ENCODE measurements around the gene TICAM2. TPM values are rescaled to one million over a fixed set of nuclear protein-coding genes. Genes with fewer than 3 reads are reported as not detected.

Gene TICAM2
- total RNA-seq, 2 experiments from 2014 or later: 0.30 to 0.50 TPM

DNA sequence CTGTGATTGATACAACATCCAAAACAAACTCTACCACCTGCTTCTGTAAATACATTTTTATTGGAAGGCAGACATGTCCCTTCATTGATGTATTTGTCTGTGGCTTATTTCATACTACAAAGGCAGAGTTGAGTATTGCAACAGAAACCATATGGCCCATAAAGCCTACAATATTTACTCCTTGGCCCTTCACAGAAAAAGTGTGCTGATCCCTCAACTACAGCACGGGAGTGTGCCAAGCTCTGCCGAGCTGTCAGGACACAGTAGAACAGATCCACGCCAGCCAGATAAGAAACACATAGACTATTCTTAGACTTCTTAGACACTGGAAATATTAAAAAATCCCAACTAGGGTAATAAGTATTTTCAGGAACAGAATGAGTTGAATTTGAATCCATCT is 13.2 kb downstream of the TICAM2 start:
- H3K27me3 ChIP-seq (ENCODE audit: control insufficient read depth in 1 of 2, insufficient read depth in 2 of 2, low read length in 2 of 2): no peaks in the 10 kb centered on the region
- DNase-seq (no peak), ATAC-seq (ENCODE audit: poor library complexity) (no peak)
- ChIA-PET POLR2A (interaction anchor here (0.7 kb wide), 1 partner anchor 253 kb away, joined by 3 read pairs; the partner anchor contains the start of genes AP3S1 and ATG12), CTCF (no interaction called here)
- Mint-ChIP-seq H3K27me3 (no peaks in the 10 kb centered on the region), H3K36me3 (ENCODE audit: low read depth) (no peaks in the 10 kb centered on the region), H3K4me1 (ENCODE audit: low read depth) (no peaks in the 10 kb centered on the region), H3K4me3 (no peak overlapping the region), H3K9me3 (no peaks in the 10 kb centered on the region), H3K27ac (no peak overlapping the region)
- no peaks in the 10 kb centered on the region for H3K4me1 ChIP-seq (ENCODE audit: insufficient read depth, low read length)
- TF ChIP-seq, protein P1, sequence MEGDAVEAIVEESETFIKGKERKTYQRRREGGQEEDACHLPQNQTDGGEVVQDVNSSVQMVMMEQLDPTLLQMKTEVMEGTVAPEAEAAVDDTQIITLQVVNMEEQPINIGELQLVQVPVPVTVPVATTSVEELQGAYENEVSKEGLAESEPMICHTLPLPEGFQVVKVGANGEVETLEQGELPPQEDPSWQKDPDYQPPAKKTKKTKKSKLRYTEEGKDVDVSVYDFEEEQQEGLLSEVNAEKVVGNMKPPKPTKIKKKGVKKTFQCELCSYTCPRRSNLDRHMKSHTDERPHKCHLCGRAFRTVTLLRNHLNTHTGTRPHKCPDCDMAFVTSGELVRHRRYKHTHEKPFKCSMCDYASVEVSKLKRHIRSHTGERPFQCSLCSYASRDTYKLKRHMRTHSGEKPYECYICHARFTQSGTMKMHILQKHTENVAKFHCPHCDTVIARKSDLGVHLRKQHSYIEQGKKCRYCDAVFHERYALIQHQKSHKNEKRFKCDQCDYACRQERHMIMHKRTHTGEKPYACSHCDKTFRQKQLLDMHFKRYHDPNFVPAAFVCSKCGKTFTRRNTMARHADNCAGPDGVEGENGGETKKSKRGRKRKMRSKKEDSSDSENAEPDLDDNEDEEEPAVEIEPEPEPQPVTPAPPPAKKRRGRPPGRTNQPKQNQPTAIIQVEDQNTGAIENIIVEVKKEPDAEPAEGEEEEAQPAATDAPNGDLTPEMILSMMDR (IDR thresholded peaks at IDR 0.05): no peak
- intact Hi-C loops (cut with DNase I, micrococcal nuclease): loop anchor here (5.0 kb wide), 3 partner anchors 42 to 1977 kb away; no protein-coding TSS in a partner anchor
- no peak overlapping the region for H3K27ac ChIP-seq (ENCODE audit: low read depth in 1 of 2, low read length in 2 of 2)
- H3K36me3 ChIP-seq (ENCODE audit: insufficient read depth, low read length): no peaks in the 10 kb centered on the region
- H3K9me3 ChIP-seq (ENCODE audit: control insufficient read depth in 1 of 2, insufficient read depth in 1 of 2, low read length in 2 of 2): no peaks in the 10 kb centered on the region
- H3K4me3 ChIP-seq (ENCODE audit: low read length): no peak overlapping the region

DNA sequence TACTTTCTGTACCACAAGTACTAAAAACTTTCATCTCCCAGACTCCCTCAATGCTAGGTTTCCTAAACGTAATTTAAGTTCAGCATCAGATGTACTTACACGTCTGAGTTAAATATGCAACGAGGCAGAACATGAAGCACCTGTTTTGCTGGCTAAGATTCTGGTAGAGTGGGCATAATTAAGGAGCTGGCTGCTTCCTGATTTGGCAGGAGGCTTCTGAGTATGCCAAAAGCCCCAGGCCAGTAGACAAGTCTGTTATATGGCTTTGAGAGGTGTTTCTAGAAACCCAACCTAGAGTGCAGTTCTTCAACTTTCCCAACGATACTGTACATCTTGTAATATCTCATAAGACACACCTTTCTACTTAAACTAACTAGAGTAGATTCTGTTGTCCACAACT is 13.6 kb downstream of the TICAM2 start:
- TF ChIP-seq, protein P1 (IDR thresholded peaks at IDR 0.05): no peak
- DNase-seq (no peak), ATAC-seq (ENCODE audit: poor library complexity) (no peak)
- Mint-ChIP-seq H3K4me3 (no peak overlapping the region), H3K27ac (no peak overlapping the region), H3K27me3 (no peaks in the 10 kb centered on the region), H3K36me3 (ENCODE audit: low read depth) (no peaks in the 10 kb centered on the region), H3K9me3 (no peaks in the 10 kb centered on the region), H3K4me1 (ENCODE audit: low read depth) (no peaks in the 10 kb centered on the region)
- POLR2A ChIA-PET: interaction anchor here (0.7 kb wide), 1 partner anchor 253 kb away, joined by 3 read pairs; the partner anchor contains the start of genes AP3S1 and ATG12
- no peaks in the 10 kb centered on the region for H3K36me3 ChIP-seq (ENCODE audit: insufficient read depth, low read length)
- CTCF ChIA-PET: interaction anchor here (0.8 kb wide), 1 partner anchor 13 kb away, joined by 3 read pairs; no protein-coding TSS in a partner anchor
- intact Hi-C loops (cut with DNase I, micrococcal nuclease): loop anchor here (5.0 kb wide), 3 partner anchors 41 to 1976 kb away; no protein-coding TSS in a partner anchor
- H3K27ac ChIP-seq (ENCODE audit: low read depth in 1 of 2, low read length in 2 of 2): no peak overlapping the region
- H3K4me1 ChIP-seq (ENCODE audit: insufficient read depth, low read length): no peaks in the 10 kb centered on the region
- no peaks in the 10 kb centered on the region for H3K27me3 ChIP-seq (ENCODE audit: control insufficient read depth in 1 of 2, insufficient read depth in 2 of 2, low read length in 2 of 2)
- no peak overlapping the region for H3K4me3 ChIP-seq (ENCODE audit: low read length)
- H3K9me3 ChIP-seq (ENCODE audit: control insufficient read depth in 1 of 2, insufficient read depth in 1 of 2, low read length in 2 of 2): no peaks in the 10 kb centered on the region

DNA sequence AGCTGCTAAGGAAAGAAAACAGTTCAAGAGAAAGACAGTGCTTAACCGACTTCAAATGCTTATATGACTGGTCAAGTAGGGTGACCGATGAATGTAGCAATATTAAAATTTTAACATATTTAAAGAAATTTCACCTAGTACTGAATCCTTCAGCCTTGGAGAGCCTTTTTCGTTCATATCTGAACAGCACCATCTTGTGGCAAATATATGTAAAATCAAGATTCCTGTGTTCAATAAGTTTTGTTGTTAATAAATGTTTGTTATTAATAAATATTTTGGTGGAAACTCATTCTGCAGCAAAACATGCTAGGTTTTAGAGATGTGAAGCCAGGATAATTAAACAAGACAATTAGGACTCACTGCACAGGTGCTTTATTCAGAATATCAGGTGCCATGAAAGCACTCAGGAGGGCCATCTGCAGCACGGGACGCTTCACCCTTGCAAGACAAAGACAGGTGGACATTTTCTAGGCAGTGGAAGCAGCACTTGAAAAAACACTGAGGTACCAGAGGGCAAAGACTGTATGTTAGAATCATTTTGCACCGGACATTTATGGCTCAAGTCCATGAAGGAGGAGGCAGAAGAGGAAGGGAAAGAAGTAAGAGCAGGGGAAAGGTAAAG is 15.6 kb downstream of the TICAM2 start:
- Histone ChIP-seq H3K36me3 (ENCODE audit: insufficient read depth, low read length) (no peaks in the 10 kb centered on the region), H3K27ac (ENCODE audit: low read depth in 1 of 2, low read length in 2 of 2) (no peak overlapping the region), H3K9me3 (ENCODE audit: control insufficient read depth in 1 of 2, insufficient read depth in 1 of 2, low read length in 2 of 2) (no peaks in the 10 kb centered on the region), H3K4me1 (ENCODE audit: insufficient read depth, low read length) (no peaks in the 10 kb centered on the region), H3K27me3 (ENCODE audit: control insufficient read depth in 1 of 2, insufficient read depth in 2 of 2, low read length in 2 of 2) (no peaks in the 10 kb centered on the region), H3K4me3 (ENCODE audit: low read length) (no peak overlapping the region)
- no peaks in the 10 kb centered on the region for H3K9me3 Mint-ChIP-seq
- DNase-seq (peak in 3 of 14 experiments; percentile 31 to 46 (median 44)), ATAC-seq (ENCODE audit: poor library complexity) (no peak)
- intact Hi-C loops (cut with DNase I, micrococcal nuclease): loop anchor here (1.0 to 5.0 kb wide), 4 partner anchors 39 to 1974 kb away; no protein-coding TSS in a partner anchor
- TF ChIP-seq, protein P1 (IDR thresholded peaks at IDR 0.05): peak; percentile 74
- H3K27me3 Mint-ChIP-seq: no peaks in the 10 kb centered on the region
- no peak overlapping the region for H3K27ac Mint-ChIP-seq
- no peaks in the 10 kb centered on the region for H3K4me1 Mint-ChIP-seq (ENCODE audit: low read depth)
- CTCF ChIA-PET: no interaction called here
- POLR2A ChIA-PET: no interaction called here
- no peak overlapping the region for H3K4me3 Mint-ChIP-seq
- H3K36me3 Mint-ChIP-seq (ENCODE audit: low read depth): no peaks in the 10 kb centered on the region

All from CD4-positive, alpha-beta T cell (primary cell).